Large intestine (tissue), 3 donors: ENCODE data around the gene C1orf210. TPM values are rescaled to one million over a fixed set of nuclear protein-coding genes. Genes with fewer than 3 reads are reported as not detected.
A peak's percentile ranks its signal among the peaks of the same experiment; 100 is the strongest.

ENCODE experiments used
- DNase-seq, 2 donors: peaks; one replicate each; pipeline versions ENCODE4 v3.0.0 to v3.0.0-alpha.2; 2013
- H3K27ac ChIP-seq: one replicate; pipeline ENCODE4 v1.5.1; 2013; ENCODE audit warnings: low read length
- H3K27me3 ChIP-seq: 2 replicates; pipeline ENCODE4 v1.6.1; 2013; ENCODE audit warnings: low read length; ENCODE audit not compliant: control insufficient read depth, insufficient read depth
- H3K36me3 ChIP-seq: 2 replicates; pipeline ENCODE4 v1.6.1; 2013; ENCODE audit warnings: low read length; ENCODE audit not compliant: control insufficient read depth, insufficient read depth
- H3K4me1 ChIP-seq: one replicate; pipeline ENCODE4 v1.6.1; 2013; ENCODE audit warnings: low read length; ENCODE audit not compliant: control insufficient read depth, insufficient read depth
- H3K4me3 ChIP-seq: one replicate; pipeline ENCODE4 v1.5.1; 2013; ENCODE audit warnings: low read length
- H3K9me3 ChIP-seq: one replicate; pipeline ENCODE4 v1.6.1; 2013; ENCODE audit warnings: mild to moderate bottlenecking, low read depth, low read length, moderate library complexity; ENCODE audit not compliant: control insufficient read depth
- WGBS: methylation state at CpG from one replicate; pipeline ENCODE4 v1.1.5; 2013; ENCODE audit warnings: low lambda C conversion rate; ENCODE audit not compliant: insufficient coverage; 5-methylcytosine and 5-hydroxymethylcytosine counted together
- polyA plus RNA-seq: library from polyadenylated mRNA; unstranded; fragments of 120-200 nt; gene quantifications from one replicate; pipeline ENCODE4 v1.2.1, GENCODE V29; 2013

The C1orf210 gene
- polyA plus RNA-seq, 1 donor, result 46.2 TPM

DNA sequence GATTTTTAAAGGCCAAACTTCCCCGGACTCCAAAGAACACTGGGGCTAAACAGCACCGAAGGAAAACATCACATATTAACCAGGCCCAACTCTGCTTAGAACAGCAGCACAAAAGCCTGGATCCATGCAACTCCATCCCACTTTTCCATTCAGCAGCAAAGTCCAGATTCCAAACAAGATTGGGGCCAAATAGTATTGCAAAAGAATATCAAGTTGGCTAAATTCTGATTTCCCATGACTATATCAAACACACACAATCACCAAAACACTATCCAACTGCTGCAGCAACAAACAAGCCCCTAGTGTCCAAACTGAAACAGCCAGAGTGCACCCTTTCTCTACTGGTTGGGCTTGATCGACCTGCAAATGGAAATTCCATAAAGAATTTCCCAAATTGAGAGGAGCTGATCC, 35.0 kb downstream of the C1orf210 start:
- 100% methylated on average over 1 of the region's 3 CpGs for WGBS
- Histone ChIP-seq H3K4me3 (no peak overlapping the region), H3K27me3 (no peaks in the 10 kb centered on the region), H3K9me3 (no peaks in the 10 kb centered on the region), H3K4me1 (no peaks in the 10 kb centered on the region), H3K27ac (no peak overlapping the region), H3K36me3 (no peaks in the 10 kb centered on the region)
- DNase-seq, result no peak

- 93% methylated on average over 2 of the region's 6 CpGs for WGBS
- no peaks in the 10 kb centered on the region for H3K36me3 ChIP-seq
Measured at GRCh38 chr1:43247256-43247921, 38.0 kb downstream of the C1orf210 start.

DNA sequence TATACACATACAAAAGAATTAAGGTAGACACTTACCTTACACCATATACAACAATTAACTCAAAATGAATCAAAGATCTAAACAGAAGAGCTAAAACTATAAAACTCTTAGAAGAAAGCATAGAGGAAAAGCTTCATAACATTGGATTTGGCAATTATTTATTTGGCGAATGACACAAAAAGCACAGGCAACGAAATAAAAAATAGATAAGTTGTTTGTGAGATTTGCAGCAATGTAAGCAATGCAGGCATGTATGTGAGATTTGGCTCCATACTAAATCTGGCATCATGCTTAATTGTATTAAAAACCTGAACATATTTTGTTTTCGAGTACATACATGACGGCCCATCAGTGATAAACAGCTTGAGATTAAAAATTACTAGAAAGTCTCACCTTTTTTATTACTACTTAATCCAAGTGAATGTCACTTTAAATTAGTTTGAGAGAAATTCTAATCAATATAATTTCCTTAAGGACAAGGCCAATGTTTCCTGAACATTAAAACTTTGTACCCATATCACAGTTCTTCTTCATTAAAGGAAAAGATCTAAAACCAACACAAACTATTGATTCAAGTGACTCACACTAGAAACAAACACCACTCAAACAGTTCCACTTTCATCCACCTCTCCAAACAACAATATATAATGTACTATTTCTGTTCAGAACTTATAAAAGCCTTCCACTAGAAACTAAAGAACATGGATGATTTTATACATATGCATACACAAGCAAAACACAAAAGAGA, 38.7 kb downstream of the C1orf210 start:
- WGBS, result 96% methylated on average over 3 of the region's 4 CpGs
- Histone ChIP-seq H3K4me3 (no peak overlapping the region), H3K36me3 (no peaks in the 10 kb centered on the region)

More at GRCh38 chr1:43247256-43247921, 38.0 kb downstream of the C1orf210 start:
- H3K4me1 ChIP-seq, result no peaks in the 10 kb centered on the region
- H3K9me3 ChIP-seq, result no peaks in the 10 kb centered on the region
- DNase-seq, result no peak
- H3K27ac ChIP-seq, result no peak overlapping the region
- H3K27me3 ChIP-seq, result no peaks in the 10 kb centered on the region
- H3K4me3 ChIP-seq, result no peak overlapping the region

GRCh38 chr1:43243299-43243698, 42.1 kb downstream of the C1orf210 start:
- no peak for DNase-seq
- H3K4me3 ChIP-seq, result no peak overlapping the region
- H3K4me1 ChIP-seq, result peaks cover 3% of the 10 kb centered on the region
- no peak overlapping the region for H3K27ac ChIP-seq
- no CpG with 5 or more reads among the region's 6 CpGs for WGBS
- H3K36me3 ChIP-seq, result no peaks in the 10 kb centered on the region
- no peaks in the 10 kb centered on the region for H3K27me3 ChIP-seq
- no peaks in the 10 kb centered on the region for H3K9me3 ChIP-seq

More for the DNA sequence above, 38.7 kb downstream of the C1orf210 start:
- Histone ChIP-seq H3K27ac (no peak overlapping the region), H3K9me3 (no peaks in the 10 kb centered on the region), H3K4me1 (no peaks in the 10 kb centered on the region), H3K27me3 (no peaks in the 10 kb centered on the region)
- no peak for DNase-seq

DNA sequence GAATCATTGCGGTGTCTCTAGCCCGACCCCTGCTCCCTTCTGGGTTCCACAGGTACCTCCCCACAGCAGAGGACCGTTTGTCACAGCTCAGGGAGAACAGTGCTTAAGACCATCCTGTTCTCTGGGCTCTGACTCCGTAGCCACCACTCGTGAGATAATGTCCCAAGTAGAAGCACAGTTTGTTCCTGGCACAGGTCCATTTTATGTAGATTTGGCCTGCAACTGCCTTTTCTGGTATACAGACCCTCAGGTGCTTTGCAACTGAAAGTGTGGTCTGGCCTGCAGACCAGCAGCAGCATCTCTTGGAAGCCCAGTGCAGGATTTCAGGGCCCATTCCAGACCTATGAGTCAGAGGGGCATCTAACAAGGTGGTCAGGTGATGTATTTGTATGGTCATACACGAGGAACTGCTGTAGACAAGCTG, 44.0 kb downstream of the C1orf210 start:
- Histone ChIP-seq H3K27ac (no peak overlapping the region), H3K36me3 (no peaks in the 10 kb centered on the region), H3K27me3 (no peaks in the 10 kb centered on the region), H3K9me3 (no peaks in the 10 kb centered on the region), H3K4me3 (no peak overlapping the region), H3K4me1 (peaks cover 5% of the 10 kb centered on the region)
- no peak for DNase-seq
- no CpG with 5 or more reads among the region's 6 CpGs for WGBS

- H3K27ac ChIP-seq, result no peak overlapping the region
- WGBS, result 90% methylated on average over 2 of the region's 3 CpGs
- peaks cover 5% of the 10 kb centered on the region for H3K4me1 ChIP-seq
- H3K4me3 ChIP-seq, result no peak overlapping the region
- H3K27me3 ChIP-seq, result no peaks in the 10 kb centered on the region
- H3K36me3 ChIP-seq, result no peaks in the 10 kb centered on the region
- no peak for DNase-seq
- no peaks in the 10 kb centered on the region for H3K9me3 ChIP-seq
Measured at GRCh38 chr1:43239484-43239883, 45.9 kb downstream of the C1orf210 start.

- Histone ChIP-seq H3K27ac (no peak overlapping the region), H3K4me1 (peaks cover 5% of the 10 kb centered on the region), H3K9me3 (no peaks in the 10 kb centered on the region), H3K4me3 (no peak overlapping the region), H3K27me3 (no peaks in the 10 kb centered on the region), H3K36me3 (no peaks in the 10 kb centered on the region)
- DNase-seq, result no peak
- WGBS, result no CpG with 5 or more reads among the region's 3 CpGs
Measured at GRCh38 chr1:43238991-43239469, 46.4 kb downstream of the C1orf210 start.

- no peak overlapping the region for H3K4me3 ChIP-seq
- DNase-seq, result peak; percentile 65 to 76
- H3K9me3 ChIP-seq, result no peaks in the 10 kb centered on the region
- no peak overlapping the region for H3K27ac ChIP-seq
- peaks cover 5% of the 10 kb centered on the region for H3K4me1 ChIP-seq
- WGBS, result no CpG with 5 or more reads among the region's 5 CpGs
- H3K27me3 ChIP-seq, result no peaks in the 10 kb centered on the region
- no peaks in the 10 kb centered on the region for H3K36me3 ChIP-seq
Measured at GRCh38 chr1:43238085-43238484, 47.3 kb downstream of the C1orf210 start.

- Histone ChIP-seq H3K9me3 (no peaks in the 10 kb centered on the region), H3K27ac (no peak overlapping the region), H3K4me3 (no peak overlapping the region), H3K27me3 (no peaks in the 10 kb centered on the region), H3K4me1 (peaks cover 5% of the 10 kb centered on the region), H3K36me3 (no peaks in the 10 kb centered on the region)
- no CpG with 5 or more reads among the region's 1 CpG for WGBS
- DNase-seq, result no peak
Measured at GRCh38 chr1:43237121-43237520, 48.3 kb downstream of the C1orf210 start.

DNA sequence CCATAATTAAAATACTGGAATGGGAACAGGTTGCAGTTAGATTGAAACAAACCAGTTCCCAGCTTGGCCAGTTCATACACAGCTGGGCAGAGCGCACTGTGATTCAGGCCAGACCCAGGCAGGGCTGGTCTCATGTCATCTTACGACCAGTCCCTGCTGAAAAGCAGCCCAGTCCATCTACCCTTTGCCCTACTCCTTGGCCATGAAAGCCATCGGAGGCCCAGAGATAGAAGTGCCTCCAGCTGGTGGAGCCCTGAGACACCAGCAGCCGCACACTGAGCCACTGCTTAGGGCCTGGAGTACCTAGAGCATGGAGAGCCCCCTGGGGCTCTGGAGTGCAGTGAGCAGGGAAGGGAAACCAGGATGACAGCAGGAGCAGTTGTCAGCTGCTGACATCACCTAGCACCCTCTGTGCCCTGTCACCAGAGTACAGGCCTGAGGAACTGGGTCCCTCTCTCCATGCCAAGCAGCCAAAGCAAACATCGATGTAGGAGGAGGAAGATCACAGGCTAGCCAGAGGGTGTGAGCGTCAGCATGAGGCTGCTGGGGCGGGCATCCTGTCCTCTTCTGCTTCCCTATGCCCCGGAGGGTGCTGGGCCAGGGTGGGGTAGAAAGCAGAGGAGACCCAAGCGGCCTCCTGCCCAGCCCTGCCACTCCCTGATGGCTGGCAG, 49.8 kb downstream of the C1orf210 start:
- DNase-seq, result no peak
- no peaks in the 10 kb centered on the region for H3K9me3 ChIP-seq
- H3K4me3 ChIP-seq, result no peak overlapping the region
- H3K27me3 ChIP-seq, result no peaks in the 10 kb centered on the region
- no CpG with 5 or more reads among the region's 9 CpGs for WGBS
- peaks cover 5% of the 10 kb centered on the region for H3K4me1 ChIP-seq
- no peak overlapping the region for H3K27ac ChIP-seq
- H3K36me3 ChIP-seq, result no peaks in the 10 kb centered on the region
